MM.1S (cell line): ENCODE results near the gene CFAP99.

ENCODE experiments used
- DNase-seq: peaks from one replicate; pipeline ENCODE4 v3.0.0-alpha.2; 2015
- H2AFZ ChIP-seq: fragments of 300-600 bp; sonication (generic); 2 replicates; pipeline ENCODE4 v1.6.0; 2016; ENCODE audit warnings: antibody characterized with exemption, low read length
- H3F3A ChIP-seq: fragments of 300-600 bp; sonication (generic); 2 replicates; pipeline ENCODE4 v1.6.1; 2016; ENCODE audit warnings: mild to moderate bottlenecking, antibody characterized with exemption, low read length, moderate library complexity, mixed read lengths; ENCODE audit not compliant: insufficient read depth
- H3K27ac ChIP-seq: fragments of 300-600 bp; sonication (generic); 2 replicates; pipeline ENCODE4 v1.5.1; 2016; ENCODE audit warnings: mild to moderate bottlenecking, low read length
- H3K27me3 ChIP-seq: fragments of 300-600 bp; sonication (generic); replicated peaks from 2 replicates; pipeline ENCODE4 v1.6.0; 2016; ENCODE audit warnings: low read length; ENCODE audit not compliant: insufficient read depth
- H3K36me3 ChIP-seq: fragments of 300-600 bp; sonication (generic); replicated peaks from 2 replicates; pipeline ENCODE4 v1.6.1; 2016; ENCODE audit warnings: mild to moderate bottlenecking, low read length, mixed read lengths; ENCODE audit not compliant: insufficient read depth
- H3K4me1 ChIP-seq: fragments of 300-600 bp; sonication (generic); 2 replicates; pipeline ENCODE4 v1.6.1; 2016; ENCODE audit warnings: low read length, mixed read lengths
- H3K4me2 ChIP-seq: fragments of 300-600 bp; sonication (generic); 2 replicates; pipeline ENCODE4 v1.6.0; 2016; ENCODE audit warnings: low read depth, low read length
- H3K4me3 ChIP-seq: fragments of 300-600 bp; sonication (generic); 2 replicates; pipeline ENCODE4 v1.5.1; 2016; ENCODE audit warnings: low read length, mixed read lengths
- H3K79me2 ChIP-seq: fragments of 300-600 bp; sonication (generic); 2 replicates; pipeline ENCODE4 v1.6.1; 2016; ENCODE audit warnings: mixed run types, low read length, mixed read lengths
- H3K9ac ChIP-seq: fragments of 300-600 bp; sonication (generic); 2 replicates; pipeline ENCODE4 v1.6.1; 2016; ENCODE audit warnings: low read length, mixed read lengths
- H3K9me2 ChIP-seq: fragments of 300-600 bp; sonication (generic); replicated peaks from 2 replicates; pipeline ENCODE4 v1.6.1; 2016; ENCODE audit warnings: mild to moderate bottlenecking, low read length, mixed read lengths; ENCODE audit not compliant: insufficient read depth
- H3K9me3 ChIP-seq: fragments of 300-600 bp; sonication (generic); replicated peaks from 2 replicates; pipeline ENCODE4 v1.6.1; 2016; ENCODE audit warnings: mild to moderate bottlenecking, low read length, mixed read lengths; ENCODE audit not compliant: insufficient read depth
- H4K20me1 ChIP-seq: fragments of 300-600 bp; sonication (generic); 2 replicates; pipeline ENCODE4 v1.6.1; 2016; ENCODE audit warnings: mild to moderate bottlenecking, low read length, moderate library complexity, mixed read lengths; ENCODE audit not compliant: insufficient read depth
- EZH2 ChIP-seq: fragments of 300-600 bp; sonication (generic); optimal IDR thresholded peaks from 2 replicates; pipeline ENCODE3; 2017; ENCODE audit warnings: low read depth, mild to moderate bottlenecking, antibody characterized with exemption, low read length, mixed read lengths
- EZH2phosphoT487 ChIP-seq: fragments of 300-600 bp; sonication (generic); IDR thresholded peaks from 2 replicates; pipeline ENCODE4 v1.6.1; 2018; ENCODE audit warnings: antibody characterized with exemption, low read length
- TF ChIP-seq, protein P1 (sequence below): fragments of 300-600 bp; sonication (generic); IDR thresholded peaks from 2 replicates; pipeline ENCODE4 v1.5.1; 2016; ENCODE audit warnings: antibody characterized with exemption, low read length, mixed read lengths

The CFAP99 gene

GRCh38 chr4:2458546-2459491, 40.1 kb downstream of the CFAP99 start:
- Histone ChIP-seq H3K36me3 (no peaks in the 10 kb centered on the region), H3K9me2 (no peaks in the 10 kb centered on the region), H3F3A (0 out of 2 replicates have a peak, but pooled peaks cover 4% of the 10 kb centered on the region), H3K4me3 (no peak overlapping the region), H2AFZ (no peak overlapping the region), H3K4me2 (no peak overlapping the region), H4K20me1 (no peaks in the 10 kb centered on the region), H3K9me3 (no peaks in the 10 kb centered on the region), H3K4me1 (peaks cover 17% of the 10 kb centered on the region), H3K9ac (no peak overlapping the region), H3K79me2 (no peaks in the 10 kb centered on the region), H3K27ac (no peak overlapping the region), H3K27me3 (no peaks in the 10 kb centered on the region)
- no peak for TF ChIP-seq EZH2phosphoT487
- TF ChIP-seq EZH2, result no peak
- TF ChIP-seq, protein P1, sequence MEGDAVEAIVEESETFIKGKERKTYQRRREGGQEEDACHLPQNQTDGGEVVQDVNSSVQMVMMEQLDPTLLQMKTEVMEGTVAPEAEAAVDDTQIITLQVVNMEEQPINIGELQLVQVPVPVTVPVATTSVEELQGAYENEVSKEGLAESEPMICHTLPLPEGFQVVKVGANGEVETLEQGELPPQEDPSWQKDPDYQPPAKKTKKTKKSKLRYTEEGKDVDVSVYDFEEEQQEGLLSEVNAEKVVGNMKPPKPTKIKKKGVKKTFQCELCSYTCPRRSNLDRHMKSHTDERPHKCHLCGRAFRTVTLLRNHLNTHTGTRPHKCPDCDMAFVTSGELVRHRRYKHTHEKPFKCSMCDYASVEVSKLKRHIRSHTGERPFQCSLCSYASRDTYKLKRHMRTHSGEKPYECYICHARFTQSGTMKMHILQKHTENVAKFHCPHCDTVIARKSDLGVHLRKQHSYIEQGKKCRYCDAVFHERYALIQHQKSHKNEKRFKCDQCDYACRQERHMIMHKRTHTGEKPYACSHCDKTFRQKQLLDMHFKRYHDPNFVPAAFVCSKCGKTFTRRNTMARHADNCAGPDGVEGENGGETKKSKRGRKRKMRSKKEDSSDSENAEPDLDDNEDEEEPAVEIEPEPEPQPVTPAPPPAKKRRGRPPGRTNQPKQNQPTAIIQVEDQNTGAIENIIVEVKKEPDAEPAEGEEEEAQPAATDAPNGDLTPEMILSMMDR, result no peak
- no peak for DNase-seq

- TF ChIP-seq, protein P1, result no peak
- TF ChIP-seq EZH2phosphoT487, result no peak
- no peak for TF ChIP-seq EZH2
- H3K4me3 ChIP-seq, result no peak overlapping the region
- no peak overlapping the region for H3K27ac ChIP-seq
- peaks cover 17% of the 10 kb centered on the region for H3K4me1 ChIP-seq
- no peaks in the 10 kb centered on the region for H3K79me2 ChIP-seq
- no peak overlapping the region for H2AFZ ChIP-seq
- no peaks in the 10 kb centered on the region for H3K9me3 ChIP-seq
- H3K9ac ChIP-seq, result no peak overlapping the region
- no peaks in the 10 kb centered on the region for H4K20me1 ChIP-seq
- 0 out of 2 replicates have a peak, but pooled peaks cover 4% of the 10 kb centered on the region for H3F3A ChIP-seq
- no peaks in the 10 kb centered on the region for H3K9me2 ChIP-seq
- no peaks in the 10 kb centered on the region for H3K27me3 ChIP-seq
- no peak for DNase-seq
- no peak overlapping the region for H3K4me2 ChIP-seq
- H3K36me3 ChIP-seq, result no peaks in the 10 kb centered on the region
Observed at GRCh38 chr4:2459589-2460349, 41.0 kb downstream of the CFAP99 start.

DNA sequence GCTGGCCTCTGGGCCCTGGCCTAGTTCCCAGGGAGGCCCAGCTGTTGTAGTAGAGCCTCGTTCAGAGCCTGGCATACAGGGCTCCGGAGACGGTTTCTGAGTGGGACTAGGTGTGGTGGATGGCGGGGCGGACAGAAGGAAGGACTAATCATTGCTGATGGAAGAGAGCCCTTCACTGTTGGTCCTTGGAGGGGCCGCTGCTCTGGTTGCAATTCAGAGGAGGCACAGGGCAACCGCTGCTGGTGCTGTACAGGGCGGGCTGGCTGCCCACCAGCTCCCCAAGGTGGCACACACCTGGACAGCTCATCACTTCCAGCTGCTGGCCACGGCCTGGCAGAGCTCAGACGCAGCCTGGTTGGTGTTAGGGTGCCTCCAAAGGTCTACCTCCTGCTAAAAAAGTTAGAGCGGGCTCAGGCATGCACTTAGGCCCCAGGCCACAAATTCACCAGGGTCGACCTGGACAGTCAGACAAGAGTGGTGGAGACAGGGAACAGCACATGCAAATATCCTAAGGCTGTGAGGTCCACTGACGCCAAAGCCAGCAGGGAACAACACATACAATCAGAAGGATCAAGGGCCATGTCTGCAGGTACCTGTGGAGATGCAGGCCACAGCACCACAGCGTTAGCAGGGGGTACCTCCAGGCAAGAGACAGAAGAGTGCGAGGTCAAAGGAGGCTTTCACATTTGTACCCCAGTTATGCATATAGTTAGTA, 42.6 kb downstream of the CFAP99 start:
- Histone ChIP-seq H3K27me3 (no peaks in the 10 kb centered on the region), H3K9me3 (no peaks in the 10 kb centered on the region), H3K4me1 (peaks cover 17% of the 10 kb centered on the region), H3K79me2 (no peaks in the 10 kb centered on the region), H3K36me3 (no peaks in the 10 kb centered on the region), H2AFZ (no peak overlapping the region), H3K9ac (no peak overlapping the region), H3K4me2 (no peak overlapping the region), H4K20me1 (no peaks in the 10 kb centered on the region), H3K4me3 (no peak overlapping the region), H3F3A (0 out of 2 replicates have a peak, but pooled peaks cover 4% of the 10 kb centered on the region), H3K27ac (no peak overlapping the region), H3K9me2 (no peaks in the 10 kb centered on the region)
- no peak for DNase-seq
- TF ChIP-seq EZH2 (no peak), EZH2phosphoT487 (no peak)
- TF ChIP-seq, protein P1, result no peak
